GM12872 (cell line): ENCODE measurements around the gene C9orf78.

Source experiments
- TF ChIP-seq, protein P1 (sequence below): IDR thresholded peaks from 3 replicates; pipeline ENCODE4 v1.5.1; 2011; ENCODE audit warnings: low read depth, mild to moderate bottlenecking, low read length, moderate library complexity; ENCODE audit not compliant: insufficient read depth

The C9orf78 gene

DNA sequence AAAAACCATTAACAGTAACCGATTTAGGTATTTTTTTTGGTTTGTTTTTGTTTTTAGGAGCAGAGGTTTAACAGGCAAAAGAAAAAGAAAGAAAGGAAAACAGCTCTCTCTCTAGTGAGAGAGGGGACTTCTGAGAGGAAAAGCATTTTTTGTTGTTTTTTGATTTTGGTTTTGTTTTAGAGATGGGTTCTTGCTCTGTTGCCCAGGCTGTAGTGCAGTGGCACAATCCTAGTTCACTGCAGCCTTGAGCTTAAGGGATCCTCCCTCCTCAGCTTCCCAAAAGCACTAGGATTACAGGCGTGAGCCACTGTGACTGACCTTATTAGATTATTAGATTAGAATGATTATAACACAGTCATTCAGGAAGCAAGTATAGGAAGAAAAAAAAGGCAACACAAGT lies 10.3 kb upstream of the C9orf78 start:
- TF ChIP-seq, protein P1, sequence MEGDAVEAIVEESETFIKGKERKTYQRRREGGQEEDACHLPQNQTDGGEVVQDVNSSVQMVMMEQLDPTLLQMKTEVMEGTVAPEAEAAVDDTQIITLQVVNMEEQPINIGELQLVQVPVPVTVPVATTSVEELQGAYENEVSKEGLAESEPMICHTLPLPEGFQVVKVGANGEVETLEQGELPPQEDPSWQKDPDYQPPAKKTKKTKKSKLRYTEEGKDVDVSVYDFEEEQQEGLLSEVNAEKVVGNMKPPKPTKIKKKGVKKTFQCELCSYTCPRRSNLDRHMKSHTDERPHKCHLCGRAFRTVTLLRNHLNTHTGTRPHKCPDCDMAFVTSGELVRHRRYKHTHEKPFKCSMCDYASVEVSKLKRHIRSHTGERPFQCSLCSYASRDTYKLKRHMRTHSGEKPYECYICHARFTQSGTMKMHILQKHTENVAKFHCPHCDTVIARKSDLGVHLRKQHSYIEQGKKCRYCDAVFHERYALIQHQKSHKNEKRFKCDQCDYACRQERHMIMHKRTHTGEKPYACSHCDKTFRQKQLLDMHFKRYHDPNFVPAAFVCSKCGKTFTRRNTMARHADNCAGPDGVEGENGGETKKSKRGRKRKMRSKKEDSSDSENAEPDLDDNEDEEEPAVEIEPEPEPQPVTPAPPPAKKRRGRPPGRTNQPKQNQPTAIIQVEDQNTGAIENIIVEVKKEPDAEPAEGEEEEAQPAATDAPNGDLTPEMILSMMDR: no peak

DNA sequence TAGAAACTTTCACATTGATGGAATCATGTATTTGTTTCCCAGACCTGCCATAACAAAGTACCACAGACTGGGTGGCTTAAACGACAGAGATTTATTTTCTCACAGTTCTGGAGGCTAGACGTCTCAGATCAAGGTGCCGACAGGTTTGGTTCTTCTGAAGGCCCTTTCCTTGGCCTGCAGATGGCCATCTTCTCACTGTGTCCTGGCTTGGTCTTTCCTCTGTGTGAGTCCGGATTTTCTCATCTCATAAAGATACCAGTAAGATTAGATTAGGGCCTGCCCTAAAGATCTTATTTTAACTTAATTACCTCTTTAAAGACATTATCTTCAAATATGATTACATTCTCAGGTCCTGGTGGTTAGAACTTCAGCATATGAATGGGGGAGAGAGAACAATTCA lies 6.0 kb upstream of the C9orf78 start:
- TF ChIP-seq, protein P1: no peak

DNA sequence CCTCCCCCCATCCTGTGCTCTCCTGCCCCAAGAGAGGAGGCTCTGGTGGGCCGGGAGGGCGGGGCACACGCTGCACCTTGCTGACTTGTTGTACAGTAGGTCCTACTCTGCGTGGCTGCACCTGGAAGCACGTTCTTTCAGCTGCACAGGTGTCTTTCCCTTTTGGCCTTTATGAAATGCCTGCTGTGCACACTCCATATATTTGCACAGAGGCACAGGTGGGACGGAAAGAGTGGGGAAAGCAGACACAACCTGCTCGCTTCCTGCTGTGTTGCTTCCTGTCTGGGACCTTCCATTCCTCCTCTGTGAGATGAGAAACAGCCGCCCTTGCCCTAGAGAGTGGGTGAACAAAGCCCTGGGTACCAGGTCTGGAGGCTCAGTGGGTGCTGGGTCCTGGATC lies 5.0 kb upstream of the C9orf78 start:
- TF ChIP-seq, protein P1: no peak

DNA sequence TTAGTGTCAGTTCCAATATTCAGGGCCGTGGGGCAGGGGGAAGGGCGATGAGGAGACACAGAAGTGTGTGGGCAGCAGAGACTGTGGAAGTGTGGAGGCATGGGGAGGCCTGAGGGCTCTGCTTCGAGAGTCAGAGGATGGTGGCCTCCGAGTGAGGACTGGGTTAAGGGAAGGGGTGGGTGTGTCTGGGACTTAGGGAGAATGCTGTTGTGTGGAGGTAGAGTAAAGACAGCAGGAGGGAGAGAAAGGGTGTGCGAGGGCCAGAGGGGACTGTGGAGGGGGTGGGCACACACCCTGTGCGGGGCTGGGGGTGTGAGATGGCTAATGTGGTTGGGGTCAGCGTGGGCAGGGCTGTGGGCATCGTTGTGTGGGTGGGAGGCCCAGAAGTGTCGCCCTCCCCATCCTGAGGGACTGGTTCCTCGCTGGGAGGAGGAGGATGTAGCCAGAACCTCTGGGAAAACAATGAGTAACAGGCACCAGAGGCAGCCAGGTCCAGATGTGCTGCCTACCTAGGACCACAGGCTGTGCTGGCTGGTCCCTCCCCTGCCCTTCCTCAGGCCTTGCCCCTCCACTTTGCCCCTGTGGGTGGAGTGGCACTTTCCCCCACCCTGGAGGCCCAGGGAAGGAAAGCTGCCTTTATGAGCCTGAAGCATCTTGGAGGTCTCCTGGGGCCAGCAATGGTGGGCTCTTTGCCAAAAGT lies 4.4 kb upstream of the C9orf78 start:
- TF ChIP-seq, protein P1: no peak

DNA sequence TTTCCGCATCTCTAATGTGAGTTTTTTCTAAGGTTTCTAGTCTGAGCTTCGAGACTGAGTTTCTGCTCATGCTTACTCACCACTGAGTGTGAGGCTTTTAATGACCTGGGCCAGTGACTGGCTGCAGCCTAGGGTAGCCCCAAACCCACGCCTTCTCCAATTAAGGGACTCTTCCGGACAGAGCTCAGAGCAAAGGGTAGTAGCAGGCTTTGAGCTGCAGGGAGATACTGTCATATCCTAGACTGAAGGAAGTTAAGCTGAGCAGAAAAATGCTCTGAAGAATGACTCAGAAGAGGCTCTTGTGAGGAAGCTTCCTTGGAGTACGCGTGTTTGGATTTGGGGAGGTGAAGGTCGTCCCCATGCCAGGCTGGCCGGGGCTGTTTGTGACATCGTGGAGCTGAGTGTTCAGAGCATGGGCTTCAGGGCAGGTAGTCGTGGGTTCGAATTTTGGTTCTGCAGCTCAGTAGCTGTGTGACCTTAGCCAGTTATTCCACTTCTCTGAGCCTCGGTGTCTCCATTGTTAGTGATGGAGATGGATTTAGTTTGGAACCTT lies 3.7 kb upstream of the C9orf78 start:
- TF ChIP-seq, protein P1: no peak

DNA sequence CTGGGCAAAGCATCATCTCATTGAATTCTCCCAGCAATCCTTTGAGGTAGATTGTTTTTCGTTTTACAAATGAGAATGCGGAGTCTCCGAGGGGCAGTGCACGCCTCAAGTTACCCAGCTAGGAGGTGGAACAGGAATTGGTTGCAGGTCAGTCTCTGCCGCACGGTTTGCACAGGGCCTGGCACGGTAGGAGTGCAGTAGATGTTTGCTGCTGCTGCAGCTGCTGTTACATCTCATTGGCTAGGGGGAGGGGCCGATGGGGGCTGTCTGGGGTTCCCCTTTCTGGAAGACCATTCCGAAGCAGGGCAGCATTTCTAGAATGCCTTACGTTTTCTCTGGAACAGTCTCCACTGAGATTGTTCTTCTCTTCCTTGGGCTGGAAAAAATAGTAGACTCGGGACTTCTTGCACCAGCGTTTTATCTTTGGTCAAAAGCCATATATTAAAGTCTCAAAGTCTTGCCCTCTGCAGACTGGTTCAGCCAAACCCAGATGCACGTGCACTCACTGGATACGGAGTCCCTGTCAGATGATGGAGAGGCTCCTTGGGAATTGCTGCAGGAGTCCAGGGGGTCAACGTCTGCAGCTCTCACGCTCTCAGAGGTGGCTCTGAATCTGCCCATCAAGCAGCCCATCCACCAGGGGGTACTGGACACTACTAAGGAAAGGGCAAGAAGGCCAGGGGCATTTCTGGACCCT lies 1.4 kb upstream of the C9orf78 start:
- TF ChIP-seq, protein P1: no peak

DNA sequence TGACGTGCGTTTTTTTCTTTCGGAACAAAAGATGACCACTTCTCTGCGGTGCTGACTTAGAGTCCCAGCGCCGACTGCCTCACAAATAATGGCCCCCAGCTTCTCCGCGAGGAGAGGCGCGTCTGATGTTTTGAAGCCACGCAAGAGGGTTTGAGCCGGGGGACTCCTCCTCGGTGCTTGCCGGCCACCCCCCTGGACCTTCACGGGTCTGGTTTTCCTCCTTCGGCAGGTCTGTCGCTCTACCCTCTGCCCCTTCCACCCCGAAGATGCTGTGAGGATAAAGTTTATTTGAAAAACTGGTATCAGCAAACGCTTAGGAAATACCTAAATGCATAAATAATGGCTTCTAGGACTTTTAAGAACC lies 767 bp upstream of the C9orf78 start:
- TF ChIP-seq, protein P1: no peak
